HG03064 (cell line): Measurements from ENCODE around the gene OPN4.
"Not testable (repeated sequence)": the region's sequence is repeated elsewhere in the genome, so short reads cannot be mapped to it uniquely, and the experiment has no call there.

Experiments used
- ATAC-seq: cut with Tn5 transposase; IDR thresholded peaks from one replicate; pipeline ENCODE4 v1.9.1; 2021; ENCODE audit warnings: low read depth; ENCODE audit not compliant: unreplicated experiment

The OPN4 gene

GRCh38 chr10:86654411-86655172 lies at the start of gene OPN4:
Gene OPN4, plus strand, starts transcription at chr10:86654547. Its CDS starts 237 bp downstream, at chr10:86654784.
- no peak for ATAC-seq

- no peak for ATAC-seq
These were observed 46.7 kb upstream of the OPN4 start for GRCh38 chr10:86607674-86608073.

- no peak for ATAC-seq
These were observed 44.4 kb upstream of the OPN4 start for GRCh38 chr10:86609920-86610319.

DNA sequence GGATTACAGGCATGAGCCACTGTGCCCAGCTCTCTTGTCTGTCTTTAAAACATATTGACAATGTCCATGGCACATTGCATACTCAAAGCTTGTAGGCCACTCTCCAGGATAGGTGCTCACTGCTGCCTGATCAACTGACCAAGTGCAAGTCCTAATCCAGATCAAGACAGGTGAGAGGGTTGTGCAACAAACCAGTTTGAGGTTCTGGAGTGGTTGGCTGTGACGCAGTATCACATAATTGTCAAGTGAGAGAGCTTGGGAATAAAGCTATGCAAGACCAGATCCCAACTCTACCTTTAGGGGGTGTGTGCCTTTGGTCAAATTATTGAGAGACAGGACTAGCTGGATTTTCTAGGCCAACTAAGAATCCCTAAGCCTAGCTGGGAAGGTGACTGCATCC lies 43.0 kb upstream of the OPN4 start:
- no peak for ATAC-seq

DNA sequence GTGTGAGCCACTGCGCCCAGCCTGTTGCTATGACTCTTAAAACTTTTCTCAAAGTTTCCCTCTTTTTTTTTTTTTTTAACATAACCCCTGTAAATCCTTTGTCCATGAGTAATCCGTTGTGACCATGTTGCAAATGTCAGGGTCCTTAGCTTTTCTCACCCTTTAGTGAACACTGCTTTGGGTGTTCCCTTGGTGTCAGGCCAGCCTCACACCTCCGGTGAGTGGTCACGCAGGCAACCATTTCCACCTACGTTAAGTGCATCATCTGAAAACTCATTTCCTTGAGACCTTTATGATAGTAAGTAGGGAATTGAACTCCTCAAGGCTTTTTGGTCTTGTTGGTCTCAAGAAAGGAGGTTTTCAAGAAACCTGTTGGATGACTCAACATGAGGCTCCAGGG lies 41.3 kb upstream of the OPN4 start:
- no peak for ATAC-seq

GRCh38 chr10:86613905-86614304 lies 40.4 kb upstream of the OPN4 start:
- ATAC-seq, result no peak

GRCh38 chr10:86614853-86615252 lies 39.5 kb upstream of the OPN4 start:
- no peak for ATAC-seq

- ATAC-seq, result not testable (repeated sequence)
These were observed 37.1 kb upstream of the OPN4 start for GRCh38 chr10:86617278-86617677.

- no peak for ATAC-seq
These were observed 26.0 kb upstream of the OPN4 start for GRCh38 chr10:86628311-86628710.

DNA sequence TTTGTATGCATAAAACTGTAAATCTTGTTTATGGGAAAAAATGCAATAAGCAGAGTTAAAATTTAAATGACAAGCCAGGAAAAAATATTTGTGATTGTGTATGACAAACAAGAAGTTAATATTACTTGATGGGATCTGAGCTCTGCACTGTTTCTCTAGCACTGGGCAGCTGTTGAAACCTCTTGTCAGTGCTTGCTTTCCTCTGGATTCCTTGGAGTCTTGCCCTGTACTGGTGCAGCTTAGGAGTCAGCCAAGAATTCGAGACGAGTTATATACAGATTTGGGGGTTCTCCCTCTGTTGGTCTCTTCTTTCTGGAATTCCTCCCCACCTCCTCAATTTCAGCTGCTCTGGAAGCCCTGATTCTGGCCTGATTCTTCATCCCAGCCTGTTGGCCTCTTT lies 24.3 kb upstream of the OPN4 start:
- no peak for ATAC-seq

GRCh38 chr10:86632009-86632800 lies 22.1 kb upstream of the OPN4 start:
- no peak for ATAC-seq

DNA sequence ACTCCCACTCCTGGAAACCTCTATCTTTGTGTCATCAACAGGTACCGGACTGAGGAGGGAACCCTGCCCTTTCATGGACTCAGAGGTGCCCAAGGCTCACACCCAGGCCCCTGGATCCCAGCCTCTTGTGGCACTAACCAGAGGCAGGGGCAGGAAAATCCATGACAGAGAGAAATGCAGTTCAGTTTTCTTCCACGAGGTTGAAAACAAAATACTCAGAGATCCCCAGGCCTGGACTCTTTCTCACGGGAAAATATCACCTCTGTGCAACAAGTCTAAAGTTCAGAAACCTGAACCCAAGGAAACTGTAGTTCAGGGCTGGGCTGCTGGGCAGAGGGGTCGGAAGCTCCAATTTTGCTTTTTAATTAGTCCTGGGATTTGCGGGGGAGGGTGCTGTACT lies 21.4 kb upstream of the OPN4 start:
- no peak for ATAC-seq

GRCh38 chr10:86635402-86635801 lies 18.9 kb upstream of the OPN4 start:
- ATAC-seq, result no peak

- ATAC-seq, result no peak
These were observed 18.0 kb upstream of the OPN4 start for GRCh38 chr10:86636311-86636710.

DNA sequence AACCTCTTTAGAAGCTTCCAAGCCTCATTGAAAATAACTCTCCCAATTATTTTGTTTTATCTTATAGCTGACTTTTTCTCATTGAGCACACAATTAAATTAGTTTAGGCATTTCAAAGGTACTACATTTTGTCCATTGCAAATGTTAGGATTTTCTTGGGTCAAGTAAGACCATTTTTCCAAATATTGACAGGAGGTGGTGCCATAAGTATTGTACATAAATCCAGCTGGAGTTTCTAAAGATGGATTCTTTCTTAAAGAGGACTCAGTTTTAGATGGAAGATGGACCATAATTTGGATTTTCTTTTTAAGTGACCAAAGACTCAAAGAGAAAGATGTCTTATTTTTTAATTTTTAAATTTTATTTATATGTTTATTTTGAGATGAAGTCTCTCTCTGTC lies 12.3 kb upstream of the OPN4 start:
- no peak for ATAC-seq

GRCh38 chr10:86642499-86642898 lies 11.8 kb upstream of the OPN4 start:
- no peak for ATAC-seq

- no peak for ATAC-seq
These were observed 10.1 kb upstream of the OPN4 start for GRCh38 chr10:86644152-86644793.

DNA sequence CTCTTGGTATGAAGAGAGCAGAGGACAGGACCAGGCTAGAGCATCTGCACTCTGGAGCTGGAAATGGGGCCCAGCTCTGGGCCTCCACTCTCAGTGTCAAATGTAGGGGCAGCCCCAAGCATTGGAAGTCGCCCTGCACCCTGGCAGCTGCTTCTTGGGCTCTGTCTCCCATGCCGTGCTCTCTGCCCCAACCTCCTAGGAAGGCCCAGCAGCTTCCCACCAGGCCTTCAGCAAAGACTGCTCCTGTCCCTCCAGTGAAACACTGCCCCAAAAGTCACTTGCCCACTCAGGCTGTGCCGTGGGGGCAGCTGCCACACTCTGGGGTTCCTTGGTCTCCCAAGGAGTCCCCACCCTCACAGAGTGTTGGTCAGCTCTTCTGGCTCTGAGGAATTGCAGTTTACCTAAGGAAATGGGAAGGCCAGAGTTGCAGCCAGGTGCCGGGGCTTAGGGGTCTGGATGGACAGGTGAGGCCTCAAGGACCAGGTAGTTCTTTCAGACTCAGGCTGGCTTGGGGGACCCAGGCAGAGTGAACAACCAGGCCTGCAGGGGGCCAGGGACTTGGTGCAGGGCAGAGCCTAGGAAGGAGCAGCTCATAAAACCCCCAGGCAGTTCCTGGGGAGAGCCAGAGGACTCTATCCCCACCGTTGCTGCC lies 9.4 kb upstream of the OPN4 start:
- no peak for ATAC-seq

GRCh38 chr10:86645621-86646165 lies 8.7 kb upstream of the OPN4 start:
- ATAC-seq, result not testable (repeated sequence)

DNA sequence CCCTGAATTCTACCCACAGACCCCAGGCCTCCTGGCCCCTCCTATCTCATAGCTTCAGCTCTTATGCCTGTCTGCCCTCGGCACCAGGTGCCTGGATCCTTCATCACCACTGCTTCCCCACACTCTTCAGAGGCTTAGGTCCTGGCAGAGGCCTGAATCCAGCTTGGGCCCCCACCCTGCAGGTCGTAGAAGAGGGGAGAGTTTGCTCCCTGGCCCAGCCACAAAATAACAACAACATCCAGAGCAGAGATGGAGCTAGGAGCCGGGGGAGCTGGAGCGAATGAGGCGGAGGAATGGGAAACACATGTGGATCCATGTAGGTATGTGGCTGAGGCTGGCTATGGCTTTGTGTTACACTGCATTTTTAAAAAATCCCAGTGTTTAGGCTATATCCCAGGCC lies 7.8 kb upstream of the OPN4 start:
- ATAC-seq, result no peak

- ATAC-seq, result no peak
These were observed 7.4 kb upstream of the OPN4 start for GRCh38 chr10:86646933-86647332.
